Duodenal mucosa (tissue), 2 donors: ENCODE measurements around the gene HOXB8.

Experiments
- H3K27ac ChIP-seq: one replicate; pipeline ENCODE4 v1.7.0; 2013; ENCODE audit warnings: low read depth, low read length
- H3K27me3 ChIP-seq, 2 donors: one replicate each; pipeline ENCODE4 v1.7.0; 2013; ENCODE audit warnings: low read length in 2 of 2, control low read depth in 1 of 2; ENCODE audit not compliant: insufficient read depth in 2 of 2, control insufficient read depth in 1 of 2
- H3K36me3 ChIP-seq, 2 donors: one replicate each; pipeline ENCODE4 v1.7.0; 2013; ENCODE audit warnings: low read length in 2 of 2, control low read depth in 1 of 2; ENCODE audit not compliant: insufficient read depth in 2 of 2, control insufficient read depth in 1 of 2
- H3K4me1 ChIP-seq, 2 donors: one replicate each; pipeline ENCODE4 v1.7.0; 2013; ENCODE audit warnings: low read length in 2 of 2, control low read depth in 1 of 2; ENCODE audit not compliant: insufficient read depth in 2 of 2, control insufficient read depth in 1 of 2
- H3K4me3 ChIP-seq, 2 donors: one replicate each; pipeline ENCODE4 v1.7.0; 2013; ENCODE audit warnings: low read length in 2 of 2, low read depth in 1 of 2
- H3K9ac ChIP-seq, 2 donors: one replicate each; pipeline ENCODE4 v1.7.0; 2013; ENCODE audit warnings: low read length in 2 of 2, low read depth in 1 of 2
- H3K9me3 ChIP-seq, 2 donors: one replicate each; pipeline ENCODE4 v1.7.0; 2013; ENCODE audit warnings: low read length in 2 of 2, control low read depth in 1 of 2; ENCODE audit not compliant: control insufficient read depth in 1 of 2

The HOXB8 gene

DNA sequence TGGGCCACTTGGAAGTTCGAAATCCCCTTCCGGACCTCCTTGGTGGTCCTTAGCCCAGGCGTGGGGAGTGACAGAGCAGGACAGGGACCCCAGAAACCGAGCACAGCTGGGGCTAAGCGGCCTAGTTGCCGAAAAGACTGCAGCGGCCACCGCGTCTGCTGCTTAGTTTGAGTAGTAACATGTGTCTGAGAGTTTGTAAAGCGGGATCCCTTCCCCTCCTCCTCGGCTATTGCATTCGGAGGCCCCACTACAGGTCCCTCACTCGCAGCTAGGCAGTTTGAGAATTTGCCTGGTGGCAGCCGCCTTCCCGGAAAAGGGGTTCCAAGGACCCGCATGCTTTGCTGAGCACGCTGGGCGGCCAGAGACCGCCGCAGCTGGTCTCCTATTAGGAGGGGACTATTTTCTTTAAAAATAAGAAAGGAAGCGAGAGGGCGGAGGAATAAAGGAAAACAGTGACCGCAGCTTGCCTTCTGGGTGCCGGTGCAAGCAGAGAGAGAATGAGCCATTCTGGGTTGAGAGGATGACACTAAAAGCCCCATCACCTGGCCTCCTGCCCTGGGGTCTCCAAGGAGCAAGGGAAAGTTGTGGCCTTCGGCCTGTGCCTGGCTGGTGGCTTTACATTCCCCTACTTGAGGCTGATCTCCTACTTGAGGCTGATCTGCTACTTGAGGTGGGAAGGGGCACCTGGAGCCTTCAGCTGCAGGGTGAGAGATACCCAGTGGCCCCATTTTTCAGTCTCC, 20.4 kb downstream of the HOXB8 start:
- H3K36me3 ChIP-seq: no peaks in the 10 kb centered on the region
- no peak overlapping the region for H3K4me3 ChIP-seq
- H3K27ac ChIP-seq: peak overlapping the region; percentile 66
- peaks cover 8 to 25% of the 10 kb centered on the region in 2 donors for H3K4me1 ChIP-seq
- peak overlapping the region in 1 of 2 donors; percentile 2 for H3K9ac ChIP-seq
- H3K9me3 ChIP-seq: no peaks in the 10 kb centered on the region
- peaks cover 89 to 90% of the 10 kb centered on the region in 2 donors for H3K27me3 ChIP-seq

- H3K9me3 ChIP-seq: no peaks in the 10 kb centered on the region
- peak overlapping the region in 1 of 2 donors; percentile 49 for H3K4me3 ChIP-seq
- H3K27me3 ChIP-seq: peaks cover 89 to 90% of the 10 kb centered on the region in 2 donors
- no peaks in the 10 kb centered on the region for H3K36me3 ChIP-seq
- no peak overlapping the region for H3K9ac ChIP-seq
- peaks cover 8 to 25% of the 10 kb centered on the region in 2 donors for H3K4me1 ChIP-seq
- peak overlapping the region; percentile 66 for H3K27ac ChIP-seq
Measured at GRCh38 chr17:48593840-48594537, 21.1 kb downstream of the HOXB8 start.

GRCh38 chr17:48593126-48593829, 21.8 kb downstream of the HOXB8 start, which contains the start of gene HOXB5:
Gene HOXB5 (minus strand): TSS chr17:48593779. CDS start chr17:48593682, 97 bp downstream.
- Histone ChIP-seq H3K4me3 (peak within 1 kb of the TSS; percentile 49 to 62), H3K4me1 (peaks cover 3 to 22% of the 10 kb centered on the region in 2 donors), H3K9me3 (no peaks in the 10 kb centered on the region), H3K9ac (peak within 1 kb of the TSS; percentile 53 to 60), H3K27ac (peak within 1 kb of the TSS; percentile 81), H3K36me3 (no peaks in the 10 kb centered on the region), H3K27me3 (peaks cover 88 to 90% of the 10 kb centered on the region in 2 donors)

- peak overlapping the region; percentile 49 to 62 for H3K4me3 ChIP-seq
- peak overlapping the region; percentile 37 to 60 for H3K9ac ChIP-seq
- H3K4me1 ChIP-seq: peaks cover 0 to 18% of the 10 kb centered on the region in 2 donors
Measured at GRCh38 chr17:48592577-48592976, 22.5 kb downstream of the HOXB8 start.

DNA sequence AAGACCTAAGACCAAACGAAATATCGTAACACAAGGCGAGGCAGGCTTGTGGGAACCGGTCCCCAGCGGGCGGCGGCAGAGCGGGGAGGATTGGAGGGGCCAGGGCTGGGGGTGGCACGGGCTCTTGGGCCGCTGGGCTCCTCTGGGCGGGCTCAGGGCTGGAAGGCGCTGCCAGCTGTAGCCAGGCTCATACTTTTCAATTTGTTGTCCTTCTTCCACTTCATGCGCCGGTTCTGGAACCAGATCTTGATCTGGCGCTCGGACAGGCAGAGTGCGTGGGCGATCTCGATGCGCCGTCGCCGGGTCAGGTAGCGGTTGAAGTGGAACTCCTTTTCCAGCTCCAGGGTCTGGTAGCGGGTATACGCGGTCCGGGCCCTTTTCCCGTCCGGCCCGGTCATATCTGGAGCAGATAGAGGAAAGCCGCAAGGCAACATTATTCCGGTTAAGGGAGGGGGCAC, 23.0 kb downstream of the HOXB8 start:
- Histone ChIP-seq H3K27ac (peak overlapping the region; percentile 65), H3K27me3 (peaks cover 91 to 92% of the 10 kb centered on the region in 2 donors), H3K4me3 (peak overlapping the region; percentile 49 to 62), H3K9me3 (no peaks in the 10 kb centered on the region), H3K9ac (peak overlapping the region in 1 of 2 donors; percentile 32), H3K4me1 (peaks cover 0 to 17% of the 10 kb centered on the region in 2 donors), H3K36me3 (no peaks in the 10 kb centered on the region)

More at GRCh38 chr17:48592577-48592976, 22.5 kb downstream of the HOXB8 start:
- peak overlapping the region; percentile 55 for H3K27ac ChIP-seq
- H3K9me3 ChIP-seq: no peaks in the 10 kb centered on the region
- peaks cover 89 to 92% of the 10 kb centered on the region in 2 donors for H3K27me3 ChIP-seq
- H3K36me3 ChIP-seq: no peaks in the 10 kb centered on the region

GRCh38 chr17:48591255-48592056, 23.6 kb downstream of the HOXB8 start:
- H3K27me3 ChIP-seq: peaks cover 89 to 92% of the 10 kb centered on the region in 2 donors
- peak overlapping the region in 1 of 2 donors; percentile 17 for H3K4me3 ChIP-seq

DNA sequence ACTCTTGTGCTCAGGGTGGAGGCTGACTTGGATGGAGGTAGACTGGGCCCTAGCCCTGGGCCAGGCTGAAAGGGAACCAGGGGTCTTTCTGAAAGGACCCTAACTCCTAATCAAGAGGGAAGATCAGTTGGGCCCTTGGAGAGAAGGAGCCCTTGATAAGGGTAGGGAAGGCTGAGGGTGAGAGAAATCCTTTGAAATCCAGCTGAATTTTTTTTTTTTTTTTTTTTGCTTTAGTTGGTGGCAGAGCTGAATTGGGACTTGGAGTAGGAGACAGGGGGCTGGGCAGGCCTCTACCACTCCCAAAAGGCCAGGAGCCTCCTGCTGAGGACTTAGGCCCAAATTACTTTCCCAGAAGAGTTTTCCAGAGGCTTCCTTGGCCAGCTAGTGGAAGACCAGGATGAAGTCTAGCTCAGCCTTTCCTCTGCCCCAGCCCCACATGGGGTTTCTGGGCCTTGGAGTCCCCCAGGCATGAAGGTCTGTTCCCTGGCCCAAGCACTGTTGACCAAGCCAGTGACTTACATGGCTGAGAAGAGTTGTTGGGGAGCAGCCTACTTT, 24.4 kb downstream of the HOXB8 start:
- Histone ChIP-seq H3K27me3 (peaks cover 86 to 92% of the 10 kb centered on the region in 2 donors), H3K27ac (peak overlapping the region; percentile 65), H3K36me3 (no peaks in the 10 kb centered on the region), H3K9ac (peak overlapping the region in 1 of 2 donors; percentile 39), H3K4me3 (peak overlapping the region; percentile 40 to 50), H3K9me3 (no peaks in the 10 kb centered on the region), H3K4me1 (peaks cover 6 to 10% of the 10 kb centered on the region in 2 donors)

More at GRCh38 chr17:48591255-48592056, 23.6 kb downstream of the HOXB8 start:
- peak overlapping the region in 1 of 2 donors; percentile 34 for H3K9ac ChIP-seq
- H3K4me1 ChIP-seq: peaks cover 0 to 11% of the 10 kb centered on the region in 2 donors
- H3K9me3 ChIP-seq: no peaks in the 10 kb centered on the region
- no peaks in the 10 kb centered on the region for H3K36me3 ChIP-seq
- peak overlapping the region; percentile 65 for H3K27ac ChIP-seq

GRCh38 chr17:48589831-48590606, 25.1 kb downstream of the HOXB8 start, which contains the start of gene HOXB3:
Gene HOXB3 (minus strand): TSS chr17:48590241. CDS start chr17:48552474, 37,767 bp downstream.
- H3K27ac ChIP-seq: peak within 1 kb of the TSS; percentile 65
- peak within 1 kb of the TSS; percentile 32 to 39 for H3K9ac ChIP-seq
- peak within 1 kb of the TSS; percentile 43 to 50 for H3K4me3 ChIP-seq
- H3K36me3 ChIP-seq: no peaks in the 10 kb centered on the region
- H3K27me3 ChIP-seq: peaks cover 83 to 92% of the 10 kb centered on the region in 2 donors
- H3K4me1 ChIP-seq: peaks cover 8% of the 10 kb centered on the region in 2 donors
- H3K9me3 ChIP-seq: no peaks in the 10 kb centered on the region
